NCI-H1417 treated with DMSO at 0.1 percent for 48 hours (cell line): ENCODE results near the gene ZBTB42.

Experiments
- DNase-seq: peaks from one replicate; lab custom pipeline; 2025; lab: John Stamatoyannopoulos, UW

Gene ZBTB42

DNA sequence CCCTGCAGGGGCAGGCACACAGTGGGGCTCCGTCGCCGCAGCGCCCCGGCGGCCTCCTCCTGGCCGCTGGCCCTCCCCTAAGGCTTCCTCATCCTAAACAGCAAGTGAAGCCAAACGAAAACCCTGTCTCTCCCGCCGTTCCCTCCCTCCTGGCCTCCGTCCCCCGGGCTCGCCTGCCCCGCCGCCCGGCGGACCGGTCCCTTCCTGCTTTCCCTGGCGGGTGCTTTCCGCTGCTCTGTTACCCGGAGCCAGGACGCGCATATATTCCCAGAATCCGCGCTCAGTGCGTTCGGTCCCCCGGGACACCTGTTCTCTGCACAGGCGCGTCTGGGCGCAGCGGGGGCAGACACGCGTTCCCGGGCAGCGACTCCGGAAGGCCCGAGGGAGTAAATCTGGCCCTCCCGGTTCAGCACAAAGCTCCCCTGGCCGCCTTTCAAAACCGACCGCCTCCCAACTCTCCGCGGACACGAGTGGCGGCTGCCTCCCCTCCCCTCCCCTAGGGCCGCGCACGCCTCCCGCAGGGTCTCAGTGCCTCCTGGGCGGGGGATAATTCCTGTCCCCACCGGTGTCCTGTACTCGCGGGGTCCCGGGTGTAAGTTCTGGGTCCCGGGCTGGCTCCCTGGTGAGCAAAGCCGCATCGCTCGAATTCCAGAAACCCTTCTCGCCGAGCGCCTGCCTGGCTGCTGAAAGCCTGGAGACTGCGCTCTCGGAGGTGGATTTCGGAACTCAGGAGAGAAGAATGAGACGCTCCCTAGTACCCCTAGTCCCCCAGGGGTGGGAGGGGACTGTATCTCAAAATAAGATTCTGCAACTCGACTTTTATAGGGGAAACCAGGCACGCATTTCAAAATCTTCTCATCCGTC, 42.8 kb downstream of the ZBTB42 start:
- no peak for DNase-seq

DNA sequence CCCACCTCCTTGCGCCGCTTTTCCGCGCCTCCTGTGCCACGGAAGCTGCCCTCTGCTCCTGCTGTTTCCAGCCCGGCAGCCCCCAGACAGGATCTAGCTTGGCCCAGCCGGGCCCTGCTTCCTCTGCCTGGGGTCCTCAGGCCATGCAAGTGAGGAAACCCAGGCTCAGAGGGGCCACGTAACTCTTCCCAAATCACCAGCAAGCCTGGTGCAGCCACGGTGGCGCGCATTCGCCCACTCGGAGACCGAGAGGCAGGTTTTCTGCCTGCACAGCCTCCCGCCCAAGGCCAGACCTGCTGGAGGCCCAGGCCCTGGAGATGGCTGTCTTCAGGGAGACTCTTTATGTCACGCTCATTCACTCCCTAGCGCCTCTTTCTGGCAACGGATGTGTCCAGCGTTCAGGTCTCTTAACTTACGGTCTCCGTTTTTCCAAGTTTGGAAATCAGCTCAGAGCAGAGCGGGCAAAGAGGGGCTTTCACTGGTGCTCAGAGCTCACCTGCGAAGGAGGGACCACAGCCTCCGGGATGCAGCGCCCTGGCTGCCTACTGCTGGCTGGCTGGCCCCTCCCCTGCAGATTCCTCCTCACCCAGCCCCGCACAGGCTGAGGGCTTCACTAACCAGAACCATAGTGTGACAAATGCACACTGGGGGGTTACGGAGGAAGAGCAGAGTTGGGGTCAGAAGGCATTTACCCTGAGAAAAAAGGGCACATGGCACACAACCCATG, 43.6 kb downstream of the ZBTB42 start:
- DNase-seq: no peak

- DNase-seq: no peak
Measured at GRCh38 chr14:104845033-104845666, 44.2 kb downstream of the ZBTB42 start.

DNA sequence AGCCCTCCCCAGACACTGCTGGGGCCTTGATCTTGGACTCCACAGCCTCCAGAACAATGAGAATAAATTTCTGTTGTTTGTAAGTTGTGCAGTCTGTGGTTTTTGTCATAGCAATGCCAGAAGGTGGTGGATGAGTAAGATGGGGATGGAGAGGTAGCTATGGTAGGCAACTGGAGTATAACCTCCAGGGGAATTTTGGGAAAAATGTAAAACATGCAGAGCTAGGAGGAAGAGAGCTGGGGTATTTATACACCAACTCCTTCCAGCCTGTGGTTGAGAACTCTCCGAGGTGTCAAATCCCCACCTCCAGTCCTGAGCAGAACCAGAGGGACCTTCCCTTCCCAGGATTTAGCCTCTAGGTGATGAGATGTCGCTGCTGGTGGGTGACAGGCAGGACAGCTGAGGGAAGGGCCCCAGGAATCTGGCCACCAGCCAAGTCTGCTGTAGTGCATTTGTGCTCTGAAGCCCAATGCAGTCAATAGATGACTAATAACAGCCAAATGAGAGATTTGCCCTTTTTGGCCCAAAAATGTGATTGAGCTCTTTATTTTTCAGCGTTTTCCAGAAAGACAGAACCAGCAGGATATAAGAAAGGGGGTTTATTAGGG, 45.0 kb downstream of the ZBTB42 start:
- DNase-seq: no peak

GRCh38 chr14:104852280-104852663, 51.4 kb downstream of the ZBTB42 start:
- DNase-seq: no peak
